Memory B cell (primary cell): Measurements from ENCODE around the gene LRRC49.
"Not testable (repeated sequence)": the region's sequence is repeated elsewhere in the genome, so short reads cannot be mapped to it uniquely, and the experiment has no call there.

ENCODE experiments used
- ATAC-seq: fragments of 150-1000 bp; cut with Tn5 transposase; 2 replicates; pipeline ENCODE4 v1.10.0; 2021; ENCODE audit warnings: low read depth, mild to moderate bottlenecking, moderate library complexity
- DNase-seq, 2 donors: peaks; one replicate each; pipeline ENCODE4 v3.0.0; 2022; ENCODE audit warnings: low spot score in 2 of 2
- H3K27ac Mint-ChIP-seq: one replicate; pipeline ENCODE4 v1.8.0; 2022; ENCODE audit warnings: mild to moderate bottlenecking, moderate library complexity, mixed read lengths
- H3K27me3 Mint-ChIP-seq: one replicate; pipeline ENCODE4 v1.8.0; 2022; ENCODE audit warnings: mixed read lengths
- H3K36me3 Mint-ChIP-seq: one replicate; pipeline ENCODE4 v1.8.0; 2022; ENCODE audit warnings: mild to moderate bottlenecking, mixed read lengths
- H3K4me1 Mint-ChIP-seq: one replicate; pipeline ENCODE4 v1.8.0; 2022; ENCODE audit warnings: mixed read lengths
- H3K4me3 Mint-ChIP-seq: one replicate; pipeline ENCODE4 v1.8.0; 2022; ENCODE audit warnings: mild to moderate bottlenecking, moderate library complexity, mixed read lengths
- H3K9me3 Mint-ChIP-seq: one replicate; pipeline ENCODE4 v1.8.0; 2022; ENCODE audit warnings: mixed read lengths

Gene LRRC49

DNA sequence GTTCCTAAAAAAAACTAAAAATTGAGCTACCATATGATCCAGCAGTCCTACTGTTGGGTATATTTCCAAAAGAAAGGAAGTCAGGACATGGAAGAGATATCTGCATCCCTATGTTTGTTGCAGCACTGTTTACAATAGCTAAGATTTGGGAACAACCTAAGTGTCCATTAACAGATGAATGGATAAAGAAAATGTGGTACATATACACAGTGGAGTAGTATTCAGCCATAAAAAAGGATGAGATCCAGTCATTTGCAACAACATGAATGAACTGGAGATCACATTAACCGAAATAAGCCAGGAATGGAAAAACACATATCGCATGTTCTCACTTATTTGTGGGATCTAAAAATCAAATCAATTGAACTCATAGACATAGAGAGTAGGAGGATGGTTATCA is 29.5 kb downstream of the LRRC49 start:
- DNase-seq (no peak), ATAC-seq (no peak)
- Mint-ChIP-seq H3K4me3 (no peak overlapping the region), H3K27me3 (peaks cover 7% of the 10 kb centered on the region), H3K9me3 (peaks cover 9% of the 10 kb centered on the region), H3K36me3 (peaks cover 7% of the 10 kb centered on the region), H3K4me1 (no peaks in the 10 kb centered on the region), H3K27ac (no peak overlapping the region)

DNA sequence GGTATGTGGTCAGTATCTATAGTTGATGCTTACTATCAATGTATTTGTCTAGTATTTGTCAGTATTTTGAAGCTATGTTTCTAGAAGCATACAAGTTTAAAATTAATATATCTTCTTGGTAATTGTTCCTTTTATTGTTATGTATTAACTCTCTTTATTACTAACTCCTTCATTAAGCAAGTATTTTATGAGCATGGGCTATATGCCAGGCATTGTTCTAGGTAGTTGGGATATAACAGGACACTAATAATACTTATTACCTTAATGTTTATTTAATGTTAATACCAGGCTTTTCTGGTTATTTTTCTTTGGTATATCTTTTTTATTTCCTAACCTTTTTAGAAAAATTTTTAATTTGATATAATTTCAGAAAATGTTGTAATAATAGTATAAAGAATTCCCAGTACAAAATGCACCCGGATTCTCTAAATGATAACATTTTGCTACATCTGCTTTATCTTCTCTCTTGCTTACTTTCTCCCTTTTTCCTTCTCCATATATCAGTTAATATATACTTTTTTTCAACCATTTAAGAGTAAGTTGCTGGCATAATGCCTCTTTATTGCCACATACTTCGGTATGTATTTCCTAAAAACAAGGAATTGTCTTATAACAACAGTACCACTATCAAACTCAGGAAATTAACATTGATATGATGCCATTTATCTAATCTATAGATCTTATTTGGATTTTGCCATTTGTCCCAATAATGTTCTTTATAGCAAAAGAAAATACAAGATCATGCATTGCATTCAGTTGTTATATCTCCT is 30.9 kb downstream of the LRRC49 start:
- Mint-ChIP-seq H3K27ac (no peak overlapping the region), H3K36me3 (peaks cover 7% of the 10 kb centered on the region), H3K27me3 (peaks cover 6% of the 10 kb centered on the region), H3K4me1 (no peaks in the 10 kb centered on the region), H3K9me3 (peaks cover 7% of the 10 kb centered on the region), H3K4me3 (no peak overlapping the region)
- ATAC-seq = no peak
- no peak for DNase-seq

DNA sequence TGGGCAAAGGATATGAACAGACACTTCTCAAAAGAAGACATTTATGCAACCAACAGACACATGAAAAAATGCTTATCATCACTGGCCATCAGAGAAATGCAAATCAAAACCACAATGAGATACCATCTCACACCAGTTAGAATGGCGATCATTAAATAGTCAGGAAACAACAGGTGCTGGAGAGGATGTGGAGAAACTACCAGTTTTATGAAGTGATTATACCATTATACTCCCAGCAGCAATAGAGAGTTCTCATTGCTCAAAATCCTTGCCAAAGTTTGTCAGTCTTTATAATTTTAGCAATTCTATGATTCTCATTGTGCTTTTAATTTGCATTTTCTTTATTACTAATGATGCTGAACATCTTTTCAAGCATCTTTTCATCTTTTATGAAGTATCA is 34.3 kb downstream of the LRRC49 start:
- not testable (repeated sequence) for H3K27me3 Mint-ChIP-seq, H3K36me3 Mint-ChIP-seq, H3K9me3 Mint-ChIP-seq, H3K4me1 Mint-ChIP-seq, ATAC-seq, H3K27ac Mint-ChIP-seq, DNase-seq, H3K4me3 Mint-ChIP-seq

DNA sequence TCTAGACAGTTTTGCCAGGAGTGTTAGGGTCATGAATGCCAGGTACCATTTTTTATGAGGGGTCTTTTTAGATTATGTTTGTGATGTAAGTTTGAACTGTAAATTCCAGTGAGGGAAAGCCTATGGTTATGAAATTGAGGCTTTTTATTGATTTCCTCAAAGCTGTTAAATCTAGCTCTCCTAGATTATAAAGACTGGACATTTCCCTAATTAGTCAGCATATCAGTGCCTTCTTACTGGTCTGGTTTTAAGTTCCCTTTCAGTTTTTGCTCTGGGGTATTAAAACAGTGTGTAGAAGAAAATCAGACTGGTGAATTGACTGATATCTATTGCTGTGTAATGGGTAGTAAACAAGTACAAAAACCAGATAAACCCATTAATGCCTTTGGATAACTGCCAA is 39.2 kb downstream of the LRRC49 start:
- ATAC-seq (no peak), DNase-seq (no peak)
- no peak overlapping the region for H3K4me3 Mint-ChIP-seq
- H3K9me3 Mint-ChIP-seq = peaks cover 1% of the 10 kb centered on the region
- no peak overlapping the region for H3K27ac Mint-ChIP-seq
- H3K36me3 Mint-ChIP-seq = peaks cover 1% of the 10 kb centered on the region
- H3K27me3 Mint-ChIP-seq = peaks cover 6% of the 10 kb centered on the region
- H3K4me1 Mint-ChIP-seq = no peaks in the 10 kb centered on the region

DNA sequence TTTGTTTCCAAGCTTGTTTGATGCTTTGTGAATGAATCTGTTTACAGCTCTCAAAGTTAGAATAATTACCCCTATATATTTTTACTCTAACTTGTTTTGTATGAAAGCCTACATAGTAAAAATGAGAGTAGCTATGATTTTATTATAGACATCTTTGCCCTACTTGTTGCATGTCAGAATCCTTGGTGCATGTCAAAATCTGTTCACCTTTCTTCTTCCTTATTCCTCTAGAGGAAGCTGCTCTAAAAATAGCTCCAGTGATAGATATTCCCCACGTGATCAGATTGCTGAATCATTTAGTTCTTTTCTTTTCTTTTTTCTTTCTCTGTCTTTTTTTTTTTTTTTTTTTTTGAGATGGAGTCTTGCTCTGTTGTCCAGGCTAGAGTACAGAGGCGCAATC is 39.8 kb downstream of the LRRC49 start:
- ATAC-seq = no peak
- Mint-ChIP-seq H3K4me1 (no peaks in the 10 kb centered on the region), H3K9me3 (peaks cover 1% of the 10 kb centered on the region), H3K27me3 (peaks cover 6% of the 10 kb centered on the region), H3K27ac (no peak overlapping the region), H3K36me3 (peaks cover 1% of the 10 kb centered on the region), H3K4me3 (no peak overlapping the region)
- DNase-seq = no peak

DNA sequence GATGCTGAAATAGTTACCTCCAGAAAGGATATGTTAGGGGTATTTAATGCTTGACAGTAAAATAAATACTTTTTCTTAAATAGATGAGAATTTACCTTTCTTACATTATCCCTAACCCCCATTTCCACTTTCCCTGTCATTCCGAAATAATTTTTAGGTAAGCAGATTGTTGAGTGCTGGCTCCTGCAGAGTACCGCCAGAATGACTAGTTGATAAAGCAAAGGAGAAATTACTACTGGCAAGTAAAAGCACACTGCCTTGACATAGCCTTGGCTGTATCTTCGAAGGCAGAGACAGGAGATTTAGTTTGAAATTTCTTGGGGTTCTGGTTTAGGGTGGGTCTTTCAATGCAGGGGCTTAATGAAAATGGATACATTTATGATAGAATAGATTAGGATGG is 40.8 kb downstream of the LRRC49 start:
- H3K4me3 Mint-ChIP-seq = no peak overlapping the region
- no peaks in the 10 kb centered on the region for H3K4me1 Mint-ChIP-seq
- no peak for DNase-seq
- peaks cover 1% of the 10 kb centered on the region for H3K9me3 Mint-ChIP-seq
- peaks cover 1% of the 10 kb centered on the region for H3K36me3 Mint-ChIP-seq
- no peak overlapping the region for H3K27ac Mint-ChIP-seq
- no peak for ATAC-seq
- H3K27me3 Mint-ChIP-seq = peaks cover 6% of the 10 kb centered on the region

DNA sequence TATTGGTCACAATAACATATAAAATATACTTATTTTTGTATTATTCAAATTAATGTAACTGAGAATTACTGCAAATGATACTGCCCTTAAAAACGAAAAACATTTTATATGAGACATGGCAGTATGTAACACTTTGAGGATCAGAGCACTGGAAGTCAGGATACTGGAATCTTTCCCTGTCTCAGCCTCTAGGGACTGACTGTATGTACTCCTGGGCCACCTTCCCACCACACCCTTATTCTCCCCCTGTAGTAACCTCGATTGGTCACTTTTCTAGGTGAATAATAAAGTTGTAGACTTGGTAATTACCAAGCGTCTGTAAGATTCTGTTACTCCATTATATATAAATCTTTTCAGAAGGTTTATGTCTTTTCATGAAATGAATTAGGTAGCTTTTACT is 43.0 kb downstream of the LRRC49 start:
- peaks cover 2% of the 10 kb centered on the region for H3K27me3 Mint-ChIP-seq
- no peak for ATAC-seq
- H3K4me3 Mint-ChIP-seq = no peak overlapping the region
- DNase-seq = no peak
- no peaks in the 10 kb centered on the region for H3K9me3 Mint-ChIP-seq
- H3K4me1 Mint-ChIP-seq = no peaks in the 10 kb centered on the region
- no peaks in the 10 kb centered on the region for H3K36me3 Mint-ChIP-seq
- no peak overlapping the region for H3K27ac Mint-ChIP-seq

DNA sequence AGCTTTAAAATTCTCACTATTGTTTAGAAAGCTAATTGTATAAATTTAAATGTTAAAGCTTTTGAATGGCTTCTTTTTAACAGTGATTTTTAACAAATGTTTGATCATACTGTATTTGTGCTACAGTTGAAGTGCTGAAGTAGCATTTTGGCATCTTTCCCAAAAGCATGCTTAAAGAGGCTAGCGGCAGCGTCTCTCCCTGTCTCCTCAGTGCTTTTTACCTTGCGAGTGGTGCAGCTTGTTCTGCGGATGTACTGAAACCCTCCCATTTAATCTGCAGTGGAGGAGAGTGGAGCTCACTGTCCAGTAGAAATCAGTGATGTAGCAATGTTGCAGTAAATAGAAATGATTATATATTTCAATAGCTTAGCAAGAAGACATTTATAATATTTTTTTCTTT is 43.7 kb downstream of the LRRC49 start:
- Mint-ChIP-seq H3K9me3 (no peaks in the 10 kb centered on the region), H3K4me3 (no peak overlapping the region), H3K36me3 (no peaks in the 10 kb centered on the region), H3K27me3 (peaks cover 2% of the 10 kb centered on the region), H3K27ac (no peak overlapping the region), H3K4me1 (no peaks in the 10 kb centered on the region)
- ATAC-seq (no peak), DNase-seq (no peak)

DNA sequence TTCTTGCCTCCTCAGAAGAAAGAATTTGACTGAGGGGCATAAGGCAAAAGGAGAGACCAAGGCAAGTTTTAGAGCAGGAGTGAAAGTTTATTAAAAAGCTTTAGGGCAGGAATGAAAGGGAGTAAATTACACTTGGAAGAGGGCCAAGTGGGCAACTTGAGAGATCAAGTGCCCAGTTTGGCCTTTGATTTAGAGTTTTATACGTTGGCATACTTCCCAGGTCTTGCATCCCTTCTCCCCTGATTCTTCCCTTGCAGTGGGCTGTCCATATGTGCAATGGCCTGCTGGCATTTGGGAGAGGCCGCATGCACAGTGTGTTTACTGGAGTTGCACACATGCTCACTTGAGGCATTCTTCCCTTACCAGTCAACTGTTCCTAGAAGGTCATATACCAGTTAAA is 50.7 kb downstream of the LRRC49 start:
- not testable (repeated sequence) for H3K27me3 Mint-ChIP-seq, H3K27ac Mint-ChIP-seq, DNase-seq, H3K4me1 Mint-ChIP-seq, H3K4me3 Mint-ChIP-seq, ATAC-seq, H3K36me3 Mint-ChIP-seq, H3K9me3 Mint-ChIP-seq

DNA sequence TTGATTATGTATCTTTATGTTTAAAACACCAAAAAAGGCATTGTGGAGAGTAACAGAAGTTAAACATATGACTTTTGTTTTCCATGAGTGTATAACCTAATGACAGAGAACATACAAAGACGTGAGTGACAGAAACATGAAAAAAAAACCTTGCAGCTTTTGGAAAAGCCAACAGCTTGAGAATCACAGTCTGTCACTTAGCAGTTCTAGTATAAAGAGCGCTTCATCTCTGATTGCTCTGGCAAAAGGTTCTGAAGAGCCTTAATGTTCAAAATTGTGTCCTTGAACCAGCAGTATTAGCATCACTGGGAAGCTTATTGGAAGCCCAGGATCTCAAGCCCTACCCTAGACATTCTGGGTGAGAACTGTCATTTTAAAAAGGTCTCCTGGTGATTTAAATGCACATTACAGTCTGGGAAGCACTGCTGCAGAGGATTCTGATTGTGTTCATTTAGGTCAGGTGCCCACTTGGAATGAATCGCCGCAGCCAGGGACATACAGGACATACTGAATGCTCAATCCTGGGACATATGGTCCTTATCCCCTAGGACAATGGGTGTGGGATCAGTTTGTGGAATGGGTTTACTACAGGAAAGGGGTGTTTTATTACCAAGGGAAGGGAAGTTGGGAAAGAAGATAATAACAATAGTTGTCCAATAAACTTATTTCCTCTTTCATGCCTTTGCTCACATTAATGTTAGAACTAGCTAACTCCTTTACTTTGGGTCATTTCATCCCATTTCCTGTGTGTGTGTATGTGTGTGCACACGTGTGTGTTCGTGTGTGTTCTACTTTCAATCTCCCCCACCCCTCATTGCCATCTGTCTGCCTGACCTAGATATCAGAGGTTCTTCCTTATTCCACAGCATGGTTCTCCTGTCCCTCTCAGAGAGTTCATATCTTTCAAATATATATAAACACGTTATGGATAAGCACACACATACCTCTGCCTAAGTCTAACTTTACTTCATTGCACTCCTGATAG is 55.0 kb downstream of the LRRC49 start:
- Mint-ChIP-seq H3K4me3 (no peak overlapping the region), H3K36me3 (peaks cover 4% of the 10 kb centered on the region), H3K27me3 (peaks cover 3% of the 10 kb centered on the region), H3K27ac (no peak overlapping the region), H3K4me1 (no peaks in the 10 kb centered on the region), H3K9me3 (no peaks in the 10 kb centered on the region)
- DNase-seq (no peak), ATAC-seq (no peak)

DNA sequence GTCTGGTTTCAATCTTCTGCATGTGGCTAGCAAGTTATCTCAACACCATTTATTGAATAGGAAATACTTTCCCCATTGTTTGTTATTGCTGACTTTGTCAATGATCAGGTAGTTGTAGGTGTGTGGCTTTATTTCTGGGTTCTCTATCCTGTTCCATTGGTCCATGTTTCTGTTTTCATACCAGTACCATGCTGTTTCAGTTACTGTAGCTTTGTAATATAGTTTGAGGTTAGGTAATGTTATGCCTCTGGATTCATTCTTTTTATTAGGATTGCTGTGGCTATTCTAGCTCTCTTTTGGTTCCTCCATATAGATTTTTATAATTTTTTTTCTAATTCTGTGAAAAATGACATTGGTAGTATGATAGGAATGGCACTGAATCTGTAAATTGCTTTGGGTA is 58.3 kb downstream of the LRRC49 start:
- no peaks in the 10 kb centered on the region for H3K9me3 Mint-ChIP-seq
- no peaks in the 10 kb centered on the region for H3K4me1 Mint-ChIP-seq
- DNase-seq (no peak), ATAC-seq (no peak)
- peaks cover 4% of the 10 kb centered on the region for H3K27me3 Mint-ChIP-seq
- peaks cover 4% of the 10 kb centered on the region for H3K36me3 Mint-ChIP-seq
- H3K27ac Mint-ChIP-seq = no peak overlapping the region
- no peak overlapping the region for H3K4me3 Mint-ChIP-seq

DNA sequence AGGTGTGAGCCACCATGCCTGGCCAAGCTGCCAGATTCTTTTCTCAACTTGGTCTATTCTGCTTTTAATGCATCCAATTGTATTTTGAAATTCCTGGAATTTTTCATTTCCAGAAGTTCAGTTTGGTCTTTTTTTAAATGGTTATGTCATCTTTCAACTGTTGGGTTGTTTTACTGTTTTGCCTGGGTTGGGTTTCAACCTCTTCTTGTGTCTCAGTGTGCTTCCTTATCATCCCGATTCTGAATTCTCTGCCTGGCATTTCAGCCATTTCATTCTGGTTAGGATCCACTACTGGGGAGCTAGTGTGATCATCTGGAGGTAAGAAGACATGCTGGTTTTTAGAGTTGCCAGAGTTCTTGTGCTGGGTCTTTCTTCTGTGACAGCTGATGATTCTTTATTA is 61.5 kb downstream of the LRRC49 start:
- no peak for DNase-seq
- no peak overlapping the region for H3K27ac Mint-ChIP-seq
- H3K36me3 Mint-ChIP-seq = peaks cover 4% of the 10 kb centered on the region
- no peak overlapping the region for H3K4me3 Mint-ChIP-seq
- peaks cover 7% of the 10 kb centered on the region for H3K27me3 Mint-ChIP-seq
- H3K9me3 Mint-ChIP-seq = no peaks in the 10 kb centered on the region
- no peak for ATAC-seq
- H3K4me1 Mint-ChIP-seq = no peaks in the 10 kb centered on the region

DNA sequence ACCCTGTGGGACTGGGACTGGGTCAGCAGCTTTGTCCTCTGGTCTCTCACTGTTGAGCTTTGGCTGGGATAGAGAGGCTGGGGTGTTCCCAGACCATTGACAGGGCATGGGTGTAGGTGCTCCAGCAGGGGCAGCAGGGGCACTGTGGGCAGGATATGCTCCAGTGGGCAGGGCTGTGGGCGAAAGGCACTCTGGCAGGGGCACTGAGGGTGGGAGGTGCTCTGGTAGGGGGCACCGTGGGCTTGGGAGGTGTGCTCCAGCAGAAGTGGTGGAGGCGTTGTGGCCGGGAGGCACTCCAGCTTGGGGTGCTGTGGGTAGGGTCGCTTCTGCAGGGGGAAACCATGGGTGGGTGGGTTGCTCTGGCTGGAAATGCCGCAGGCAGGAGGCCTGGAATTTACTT is 62.1 kb downstream of the LRRC49 start:
- DNase-seq (no peak), ATAC-seq (no peak)
- Mint-ChIP-seq H3K9me3 (no peaks in the 10 kb centered on the region), H3K27ac (no peak overlapping the region), H3K36me3 (peaks cover 4% of the 10 kb centered on the region), H3K4me1 (no peaks in the 10 kb centered on the region), H3K27me3 (peaks cover 7% of the 10 kb centered on the region), H3K4me3 (no peak overlapping the region)

DNA sequence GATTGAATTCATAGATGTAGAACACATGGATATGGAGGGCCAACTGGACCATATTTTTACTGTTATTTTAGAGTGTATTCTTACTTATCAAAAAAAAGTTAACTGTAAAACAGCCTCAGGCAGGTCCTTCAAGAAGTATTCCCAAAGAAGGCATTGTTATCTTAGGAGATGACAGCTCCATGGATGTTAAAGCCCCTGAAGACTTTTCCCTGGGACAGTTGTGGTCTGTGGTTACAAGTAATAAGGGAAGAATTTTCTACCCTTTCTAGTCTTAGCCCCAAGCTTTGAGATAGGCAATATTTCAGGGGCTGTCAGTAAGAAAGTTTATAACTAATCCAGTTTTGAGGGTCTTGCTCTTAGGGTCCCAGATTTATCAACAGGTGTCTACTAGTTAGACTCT is 62.5 kb downstream of the LRRC49 start:
- DNase-seq (no peak), ATAC-seq (no peak)
- H3K4me3 Mint-ChIP-seq = no peak overlapping the region
- no peaks in the 10 kb centered on the region for H3K9me3 Mint-ChIP-seq
- no peaks in the 10 kb centered on the region for H3K4me1 Mint-ChIP-seq
- no peak overlapping the region for H3K27ac Mint-ChIP-seq
- H3K27me3 Mint-ChIP-seq = peaks cover 7% of the 10 kb centered on the region
- peaks cover 4% of the 10 kb centered on the region for H3K36me3 Mint-ChIP-seq
